ENCODE measurements around the gene AQP12B.

AQP12B gene

GRCh38 chr2:240722796-240723735 lies 40.4 kb upstream of the AQP12B start:
- no peak for DNase-seq (ENCODE audit: low read depth in 1 of 2, low spot score in 1 of 2)
- in situ Hi-C loops (cut with HindIII; ENCODE audit: low pct_unique_long_range_greater_than_20kb, low sequenced_read_pairs): no loop called here
- no peak for TF ChIP-seq JUND (IDR thresholded peaks at IDR 0.05; ENCODE audit: low read depth)

- no peak for DNase-seq (ENCODE audit: low read depth in 1 of 2, low spot score in 1 of 2)
- in situ Hi-C loops (cut with HindIII; ENCODE audit: low pct_unique_long_range_greater_than_20kb, low sequenced_read_pairs): no loop called here
- no peak for TF ChIP-seq JUND (IDR thresholded peaks at IDR 0.05; ENCODE audit: low read depth)
These were observed 39.7 kb upstream of the AQP12B start for GRCh38 chr2:240722376-240722775.

DNA sequence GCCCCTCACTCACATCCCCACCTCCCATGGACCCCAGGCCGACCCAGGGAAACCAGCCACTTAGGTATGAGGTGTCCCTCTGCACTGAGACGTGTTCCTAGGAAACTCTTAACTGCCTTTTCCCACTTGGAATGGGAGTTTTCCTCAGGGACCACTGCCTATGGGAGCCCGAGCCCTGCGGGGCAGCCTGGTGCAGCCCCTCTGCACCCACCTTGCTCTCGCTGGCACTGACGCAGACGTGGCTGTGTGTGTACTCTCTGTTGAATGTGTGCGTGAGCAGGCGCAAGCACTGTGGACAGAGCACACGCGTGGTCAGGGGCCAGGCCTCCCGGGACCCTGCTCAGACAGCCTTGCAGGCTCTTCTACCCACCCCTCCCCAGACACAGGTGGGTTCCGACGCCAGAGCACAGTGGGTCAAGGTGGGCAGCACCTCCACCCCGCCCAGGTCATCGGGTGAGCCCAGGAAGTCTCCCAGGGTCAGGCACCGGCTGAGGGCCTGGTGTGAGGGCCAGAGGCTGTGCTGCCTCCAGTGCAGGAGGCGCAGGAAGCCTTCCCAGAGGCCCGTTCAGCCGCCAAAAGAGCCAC lies 39.0 kb upstream of the AQP12B start:
- no peak for DNase-seq (ENCODE audit: low read depth in 1 of 2, low spot score in 1 of 2)
- no peak for TF ChIP-seq JUND (IDR thresholded peaks at IDR 0.05; ENCODE audit: low read depth)
- in situ Hi-C loops (cut with HindIII; ENCODE audit: low pct_unique_long_range_greater_than_20kb, low sequenced_read_pairs): no loop called here

DNA sequence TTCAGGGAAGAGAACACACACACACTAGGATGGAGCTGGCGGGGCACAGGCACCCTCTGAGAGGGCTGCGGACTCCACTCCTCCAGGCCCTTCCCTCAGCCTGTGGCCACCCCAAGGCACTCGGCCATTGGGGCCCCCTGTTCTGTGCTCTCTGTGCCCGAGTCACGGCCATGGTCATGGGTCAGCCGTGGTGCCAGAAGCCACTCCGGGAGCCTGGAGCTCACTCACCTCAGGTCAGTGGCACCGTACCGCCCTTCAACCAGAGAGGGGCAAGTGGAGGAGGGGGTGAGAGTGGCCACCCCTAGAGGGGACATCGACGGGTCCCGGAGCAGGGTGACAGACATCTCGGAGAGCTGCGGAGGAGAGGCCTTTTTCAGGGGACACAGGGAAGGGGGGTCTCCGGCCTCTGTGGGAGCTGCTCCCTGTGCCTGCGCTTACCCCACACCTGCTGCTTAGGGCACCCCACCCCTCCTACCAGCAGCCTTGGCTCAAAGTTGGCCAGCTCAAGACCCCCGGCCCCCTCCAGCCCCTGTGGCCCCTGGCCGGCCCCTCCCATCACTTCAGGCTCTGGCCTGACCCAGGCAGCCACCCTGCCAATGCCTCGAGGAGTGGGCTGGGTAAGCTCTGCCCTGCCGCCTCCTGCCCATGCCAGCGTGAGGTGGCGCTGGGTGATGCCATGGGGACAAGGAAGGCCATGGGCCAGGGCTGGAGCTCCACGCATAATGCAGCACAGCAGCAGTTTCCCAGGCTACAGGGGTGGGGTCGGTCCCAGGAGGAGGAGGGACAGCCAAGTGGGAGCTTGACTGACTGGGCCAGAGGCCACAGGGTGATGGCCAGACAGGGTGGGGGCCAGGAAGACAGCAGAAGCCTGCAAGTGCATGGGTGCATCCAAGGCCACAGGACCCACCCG lies 38.3 kb upstream of the AQP12B start:
- TF ChIP-seq JUND (IDR thresholded peaks at IDR 0.05; ENCODE audit: low read depth): no peak
- no peak for DNase-seq (ENCODE audit: low read depth in 1 of 2, low spot score in 1 of 2)
- in situ Hi-C loops (cut with HindIII; ENCODE audit: low pct_unique_long_range_greater_than_20kb, low sequenced_read_pairs): no loop called here

- DNase-seq (ENCODE audit: low read depth in 1 of 2, low spot score in 1 of 2): no peak
- no peak for TF ChIP-seq JUND (IDR thresholded peaks at IDR 0.05; ENCODE audit: low read depth)
- in situ Hi-C loops (cut with HindIII; ENCODE audit: low pct_unique_long_range_greater_than_20kb, low sequenced_read_pairs): no loop called here
These were observed 37.2 kb upstream of the AQP12B start for GRCh38 chr2:240719676-240720545.

DNA sequence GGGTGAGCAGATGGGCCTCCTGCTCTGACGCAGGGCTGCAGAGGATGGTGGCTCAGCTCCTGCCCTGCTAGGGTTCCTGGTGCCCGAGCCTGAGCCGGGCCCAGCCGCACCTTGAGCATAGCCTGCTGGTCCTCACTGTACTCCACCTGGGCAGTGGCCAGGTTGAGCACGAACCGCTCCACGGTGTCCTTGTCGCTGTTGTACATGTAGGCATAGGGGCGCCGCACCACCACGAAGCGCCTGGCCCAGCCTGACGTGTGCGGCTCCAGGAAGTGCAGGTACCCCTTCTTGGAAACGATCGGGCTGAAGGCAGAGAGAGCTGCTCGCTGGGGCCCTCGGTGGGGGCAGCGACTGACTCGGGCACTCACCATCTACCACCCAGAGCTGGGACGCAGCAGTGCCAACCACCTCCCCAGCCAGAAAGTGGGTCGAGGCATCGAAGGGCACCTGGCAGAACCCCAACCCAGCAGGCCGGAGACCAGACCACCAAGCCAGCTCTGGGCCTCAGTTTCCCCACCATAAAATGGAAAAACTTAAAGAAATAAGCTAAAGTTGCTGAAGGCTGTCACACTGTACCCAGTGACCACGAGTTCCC lies 36.3 kb upstream of the AQP12B start:
- in situ Hi-C loops (cut with HindIII; ENCODE audit: low pct_unique_long_range_greater_than_20kb, low sequenced_read_pairs): no loop called here

DNA sequence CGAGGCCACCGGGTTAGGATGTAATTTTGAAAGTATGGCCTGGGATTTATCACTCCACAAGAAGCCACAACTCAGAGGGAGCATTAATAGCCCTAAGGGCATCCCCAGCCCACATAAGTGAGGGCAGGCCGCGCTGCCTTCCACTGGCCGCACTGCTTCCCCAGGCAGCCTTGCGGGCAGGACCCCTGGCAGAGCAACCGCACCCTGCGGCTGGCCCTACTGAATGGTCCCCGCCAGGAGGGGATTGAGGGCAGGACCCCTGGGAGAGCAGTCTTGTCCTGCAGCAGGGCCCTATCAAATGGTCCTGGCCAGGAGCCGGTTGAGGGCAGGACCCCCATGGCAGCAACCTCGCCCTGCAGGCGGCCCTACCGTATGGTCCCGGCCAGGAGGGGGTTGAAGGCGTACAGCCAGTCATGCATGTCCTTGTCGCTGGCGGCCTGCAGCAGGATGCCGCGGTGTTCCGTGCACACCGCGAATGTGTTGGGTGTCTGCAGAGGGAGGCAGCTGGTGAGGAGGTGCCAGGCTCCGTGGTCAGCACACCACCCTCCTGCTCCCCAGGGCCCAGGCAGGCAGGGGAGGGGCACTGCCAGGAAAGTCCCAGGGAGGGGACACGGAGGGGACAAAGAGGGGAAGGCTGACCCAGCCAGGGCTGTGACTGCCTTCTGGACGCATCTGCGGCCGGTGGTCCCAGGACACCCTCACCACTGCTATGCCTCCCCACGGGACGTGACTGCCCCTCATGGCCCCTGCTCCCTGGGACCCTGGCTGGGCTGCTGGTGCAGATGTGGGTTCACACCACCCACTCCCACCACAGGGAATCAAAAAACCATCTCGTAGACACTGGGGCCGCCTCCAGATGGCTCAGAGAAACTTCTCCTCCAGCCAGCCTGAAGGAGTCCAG lies 35.2 kb upstream of the AQP12B start:
- no peak for DNase-seq (ENCODE audit: low read depth in 1 of 2, low spot score in 1 of 2)
- no peak for TF ChIP-seq JUND (IDR thresholded peaks at IDR 0.05; ENCODE audit: low read depth)
- in situ Hi-C loops (cut with HindIII; ENCODE audit: low pct_unique_long_range_greater_than_20kb, low sequenced_read_pairs): no loop called here

More for the DNA sequence above, 36.3 kb upstream of the AQP12B start:
- no peak for TF ChIP-seq JUND (IDR thresholded peaks at IDR 0.05; ENCODE audit: low read depth)
- no peak for DNase-seq (ENCODE audit: low read depth in 1 of 2, low spot score in 1 of 2)

DNA sequence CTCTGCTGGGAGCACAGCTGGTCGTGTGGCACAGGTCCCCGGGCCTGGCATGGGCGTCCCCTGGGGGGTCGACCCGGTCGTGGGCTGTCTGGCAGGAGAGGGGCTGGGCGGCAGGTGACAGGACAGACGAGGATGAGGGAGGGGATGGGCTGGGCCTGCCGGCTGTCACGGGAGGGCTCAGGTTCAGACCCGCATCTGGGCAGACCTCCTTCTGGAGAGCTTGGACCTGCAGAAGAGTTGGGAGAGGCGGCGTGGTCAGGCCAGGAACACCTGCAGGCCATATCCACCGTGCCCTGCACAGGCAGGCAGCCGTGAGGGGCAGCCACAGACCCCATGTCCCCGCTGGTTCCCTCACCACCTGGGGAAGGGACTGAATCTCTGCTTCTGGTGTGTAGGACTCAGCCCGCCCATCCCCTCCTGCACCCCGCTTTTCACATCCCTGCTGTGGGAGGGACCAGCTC lies 34.5 kb upstream of the AQP12B start:
- no peak for TF ChIP-seq JUND (IDR thresholded peaks at IDR 0.05; ENCODE audit: low read depth)
- in situ Hi-C loops (cut with HindIII; ENCODE audit: low pct_unique_long_range_greater_than_20kb, low sequenced_read_pairs): no loop called here
- DNase-seq (ENCODE audit: low read depth in 1 of 2, low spot score in 1 of 2): no peak

DNA sequence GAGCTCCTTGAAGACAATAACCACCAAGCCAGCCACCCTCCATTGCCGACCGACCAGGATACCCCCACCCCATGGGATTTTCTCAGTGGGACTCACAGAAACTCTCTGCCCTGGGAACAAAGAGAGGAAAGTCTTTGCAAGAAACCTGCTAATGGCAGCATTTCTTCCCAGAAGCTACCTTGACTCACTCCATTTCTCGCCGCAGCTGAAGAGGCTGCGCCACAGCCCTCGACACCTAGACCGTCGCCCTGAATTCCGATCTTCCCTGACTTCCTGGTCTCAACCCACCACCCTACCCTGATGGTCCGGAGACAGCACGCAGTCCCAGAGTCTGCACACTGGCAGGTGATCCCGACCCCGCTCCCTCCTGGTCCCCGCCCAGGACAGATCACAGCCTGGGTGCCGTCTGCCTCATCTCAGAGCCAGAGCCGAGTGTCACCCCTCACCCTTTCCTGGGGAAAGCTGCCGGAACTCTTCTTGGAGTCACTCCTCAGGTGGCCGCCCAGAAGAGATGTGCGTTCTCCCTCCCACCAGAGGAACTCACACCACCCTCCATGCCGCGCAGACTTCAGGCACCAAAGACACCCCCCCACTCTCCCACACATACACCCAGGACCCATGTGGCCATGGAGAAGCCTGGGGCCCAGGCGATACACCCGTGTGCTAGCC lies 33.6 kb upstream of the AQP12B start:
- TF ChIP-seq JUND (IDR thresholded peaks at IDR 0.05; ENCODE audit: low read depth): no peak
- no peak for DNase-seq (ENCODE audit: low read depth in 1 of 2, low spot score in 1 of 2)
- in situ Hi-C loops (cut with HindIII; ENCODE audit: low pct_unique_long_range_greater_than_20kb, low sequenced_read_pairs): no loop called here
